MM.1S (cell line): ENCODE measurements around the gene ZNF827.

ENCODE experiments used
- CTCF ChIP-seq: fragments of 300-600 bp; sonication (generic); IDR thresholded peaks from 2 replicates; pipeline ENCODE4 v1.5.1; 2016; ENCODE audit warnings: antibody characterized with exemption, low read length, mixed read lengths
- EZH2phosphoT487 ChIP-seq: fragments of 300-600 bp; sonication (generic); IDR thresholded peaks from 2 replicates; pipeline ENCODE4 v1.6.1; 2018; ENCODE audit warnings: antibody characterized with exemption, low read length

GRCh38 chr4:145756244-145756643 is 182.4 kb downstream of the ZNF827 start:
- TF ChIP-seq CTCF: no peak
- no peak for TF ChIP-seq EZH2phosphoT487
